Erythroblast (primary cell): Measurements from ENCODE around the gene ADARB2.

Experiments
- GATA1 ChIP-seq: IDR thresholded peaks from 2 replicates; pipeline ENCODE4 v1.6.1; 2011; ENCODE audit warnings: low read depth, mild to moderate bottlenecking, control low read depth, low read length, moderate library complexity
- POLR2A ChIP-seq: IDR thresholded peaks from 2 replicates; pipeline ENCODE4 v1.6.1; 2011; ENCODE audit warnings: mild to moderate bottlenecking, low read length

GRCh38 chr10:1550291-1550595 lies 187.1 kb downstream of the ADARB2 start:
- TF ChIP-seq POLR2A (no peak), GATA1 (no peak)
